CD4-positive, alpha-beta memory T cell (primary cell): ENCODE results near the gene ALK. TPM values are rescaled to one million over a fixed set of nuclear protein-coding genes. Genes with fewer than 3 reads are reported as not detected.

Experiments
- CTCF ChIA-PET: fragments of 350-600 bp; sonication (Branson Sonifier 250); formaldehyde crosslinking; loops from one replicate; lab custom pipeline; 2021; ENCODE audit warnings: inconsistent platforms; ENCODE audit not compliant: partially characterized antibody; lab: Charles Lee
- POLR2A ChIA-PET: fragments of 350-600 bp; sonication (Branson Sonifier 250); formaldehyde crosslinking; loops from one replicate; lab custom pipeline; 2021; ENCODE audit not compliant: partially characterized antibody; lab: Charles Lee
- DNase-seq, 5 donors: peaks; one replicate each; pipeline versions ENCODE4 v3.0.0 to v3.0.0-alpha.2; 2020 to 2022; ENCODE audit warnings: mixed read lengths in 1 of 5
- H3K27ac ChIP-seq: one replicate; pipeline ENCODE4 v1.7.0; 2013; ENCODE audit warnings: low read depth, low read length
- H3K27me3 ChIP-seq: 2 replicates; pipeline ENCODE4 v1.7.0; 2013; ENCODE audit warnings: mild to moderate bottlenecking, low read length, moderate library complexity; ENCODE audit not compliant: insufficient read depth
- H3K36me3 ChIP-seq: 2 replicates; pipeline ENCODE4 v1.7.0; 2013; ENCODE audit warnings: mild to moderate bottlenecking, low read length, moderate library complexity; ENCODE audit not compliant: insufficient read depth
- H3K4me1 ChIP-seq: 2 replicates; pipeline ENCODE4 v1.7.0; 2013; ENCODE audit warnings: mild to moderate bottlenecking, low read length, moderate library complexity; ENCODE audit not compliant: insufficient read depth
- H3K4me3 ChIP-seq, 2 donors: one replicate each; pipeline ENCODE4 v1.7.0; 2013; ENCODE audit warnings: low read length in 2 of 2, mild to moderate bottlenecking in 1 of 2
- H3K9me3 ChIP-seq, 2 donors: one replicate each; pipeline ENCODE4 v1.7.0; 2013; ENCODE audit warnings: low read length in 2 of 2, control low read depth in 1 of 2; ENCODE audit not compliant: control insufficient read depth in 1 of 2
- H3K27ac Mint-ChIP-seq, 7 donors: one replicate each; pipeline ENCODE4 v1.8.0; 2020 to 2021; ENCODE audit warnings: mixed read lengths in 7 of 7, mild to moderate bottlenecking in 6 of 7, inconsistent platforms in 3 of 7, moderate library complexity in 3 of 7
- H3K27me3 Mint-ChIP-seq, 2 donors: one replicate each; pipeline ENCODE4 v1.8.0; 2020 to 2021; ENCODE audit warnings: mixed read lengths in 2 of 2
- H3K36me3 Mint-ChIP-seq, 2 donors: one replicate each; pipeline ENCODE4 v1.8.0; 2020 to 2021; ENCODE audit warnings: mixed read lengths in 2 of 2, inconsistent platforms in 1 of 2, mild to moderate bottlenecking in 1 of 2
- H3K4me1 Mint-ChIP-seq, 4 donors: one replicate each; pipeline ENCODE4 v1.8.0; 2020 to 2021; ENCODE audit warnings: mixed read lengths in 4 of 4, mild to moderate bottlenecking in 1 of 4
- H3K4me3 Mint-ChIP-seq, 8 donors: one replicate each; pipeline ENCODE4 v1.8.0; 2020 to 2021; ENCODE audit warnings: mixed read lengths in 8 of 8, mild to moderate bottlenecking in 7 of 8, moderate library complexity in 6 of 8, inconsistent platforms in 3 of 8
- H3K9me3 Mint-ChIP-seq, 8 donors: one replicate each; pipeline ENCODE4 v1.8.0; 2020 to 2021; ENCODE audit warnings: mixed read lengths in 8 of 8, mild to moderate bottlenecking in 5 of 8, inconsistent platforms in 3 of 8, moderate library complexity in 1 of 8
- intact Hi-C: fragments of 100-400 bp; cut with micrococcal nuclease; formaldehyde crosslinking; loops from one replicate; pipeline ENCODE4 v1.15.1; 2023
- polyA plus RNA-seq, 2 donors: library from polyadenylated mRNA; unstranded; fragments of 300-500 nt; fragmentation: Illumina TruSeq; gene quantifications; one replicate each; pipeline ENCODE4 v1.2.3, GENCODE V29; 2021
- total RNA-seq, 2 experiments: library from RNA; stranded (reverse); gene quantifications; one replicate each; pipeline ENCODE4 v1.2.3, GENCODE V29; 2021

The ALK gene
- total and polyA plus RNA-seq, 4 experiments from 2014 or later, result 0.07 TPM; not detected in 3

GRCh38 chr2:29527947-29528346, 393.4 kb downstream of the ALK start:
- H3K4me1 ChIP-seq, result no peaks in the 10 kb centered on the region
- peaks cover 5 to 21% of the 10 kb centered on the region in 2 donors for H3K27me3 Mint-ChIP-seq
- DNase-seq, result no peak
- intact Hi-C loops, result no loop called here
- no peak overlapping the region for H3K4me3 ChIP-seq
- no peak overlapping the region for H3K27ac ChIP-seq
- H3K9me3 Mint-ChIP-seq, result peaks cover 0 to 4% (median 0%) of the 10 kb centered on the region in 8 donors
- no peaks in the 10 kb centered on the region for H3K36me3 Mint-ChIP-seq
- H3K27me3 ChIP-seq, result no peaks in the 10 kb centered on the region
- H3K9me3 ChIP-seq, result no peaks in the 10 kb centered on the region
- H3K27ac Mint-ChIP-seq, result no peak overlapping the region
- POLR2A ChIA-PET, result no interaction called here
- no peaks in the 10 kb centered on the region for H3K36me3 ChIP-seq
- H3K4me1 Mint-ChIP-seq, result peaks cover 0 to 5% (median 0%) of the 10 kb centered on the region in 4 donors
- CTCF ChIA-PET, result no interaction called here
- no peak overlapping the region for H3K4me3 Mint-ChIP-seq

DNA sequence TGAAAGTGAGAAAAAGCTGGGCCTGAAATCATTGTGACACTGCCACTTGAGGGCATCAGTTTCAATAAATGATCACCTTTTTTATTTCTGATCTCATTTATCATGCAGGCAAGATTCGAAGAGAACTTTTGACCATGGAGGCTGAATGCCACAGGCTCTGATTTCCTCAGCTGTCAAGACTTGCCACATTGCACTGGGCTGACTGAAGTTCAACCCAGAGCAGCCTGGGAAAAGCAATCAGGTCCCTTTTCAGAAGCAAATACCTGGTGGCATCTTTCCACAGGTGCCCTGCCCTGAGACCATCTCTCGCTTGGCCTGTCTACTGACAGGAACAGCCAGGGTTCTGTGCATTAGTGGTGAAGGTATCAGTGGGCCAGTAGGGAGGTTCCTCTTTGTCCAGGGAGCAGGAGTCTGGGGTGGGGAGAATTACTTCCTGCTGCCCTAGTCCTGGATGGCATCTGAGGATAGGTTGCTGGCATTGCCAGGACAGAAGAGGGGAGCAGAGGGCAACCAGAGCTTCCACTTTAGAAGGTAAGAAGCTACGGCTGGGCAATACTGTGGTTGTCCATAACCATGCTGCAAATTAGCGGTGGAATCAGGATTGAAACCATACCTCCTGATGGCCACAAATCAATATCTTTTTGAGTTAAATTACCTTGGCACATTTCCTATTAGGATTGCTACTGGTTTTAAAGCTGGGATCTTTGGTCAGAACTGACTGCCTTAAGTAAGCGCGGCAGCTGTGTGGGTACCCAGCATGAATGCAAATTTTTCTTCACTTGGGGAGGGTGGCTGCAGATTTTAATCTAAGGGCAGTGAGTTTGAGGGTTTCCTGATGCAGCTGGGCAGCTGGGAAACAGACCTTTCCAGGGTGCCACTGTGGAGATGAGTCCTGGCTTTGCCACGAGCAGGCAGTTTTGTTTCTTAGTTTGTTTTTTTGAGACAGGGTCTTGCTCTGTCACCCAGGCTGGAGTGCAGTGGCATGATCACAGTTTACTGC, 394.5 kb downstream of the ALK start:
- Mint-ChIP-seq H3K27ac (no peak overlapping the region), H3K27me3 (peaks cover 7 to 15% of the 10 kb centered on the region in 2 donors), H3K9me3 (peaks cover 0 to 4% (median 0%) of the 10 kb centered on the region in 8 donors), H3K36me3 (no peaks in the 10 kb centered on the region), H3K4me3 (no peak overlapping the region), H3K4me1 (peaks cover 0 to 5% (median 4%) of the 10 kb centered on the region in 4 donors)
- Histone ChIP-seq H3K27me3 (no peaks in the 10 kb centered on the region), H3K9me3 (no peaks in the 10 kb centered on the region), H3K4me3 (no peak overlapping the region), H3K27ac (no peak overlapping the region), H3K4me1 (no peaks in the 10 kb centered on the region), H3K36me3 (no peaks in the 10 kb centered on the region)
- CTCF ChIA-PET, result interaction anchor here (0.7 to 1.0 kb wide), 2 partner anchors 8 to 9 kb away, joined by 3 read pairs; no protein-coding TSS in a partner anchor
- intact Hi-C loops, result no loop called here
- DNase-seq, result no peak
- POLR2A ChIA-PET, result no interaction called here

DNA sequence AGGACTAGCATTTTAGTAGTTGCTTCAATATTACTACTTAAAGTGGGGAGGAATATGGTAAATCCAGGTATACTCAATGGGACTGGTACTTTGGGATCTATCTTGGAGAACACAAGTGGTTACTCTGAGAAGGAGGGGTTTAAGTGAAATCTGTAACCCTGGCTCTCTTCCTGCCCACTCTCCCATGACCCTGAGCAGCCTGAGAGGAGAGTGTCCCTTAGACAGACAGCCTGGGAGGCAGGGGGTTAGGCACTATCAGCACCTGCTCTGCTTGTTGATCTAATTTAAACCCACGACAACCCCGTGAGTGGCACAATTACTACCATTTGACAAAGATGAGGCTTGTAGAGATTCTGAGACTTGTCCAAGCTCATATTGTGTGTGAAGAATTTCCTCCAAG, 395.5 kb downstream of the ALK start:
- POLR2A ChIA-PET, result no interaction called here
- no peaks in the 10 kb centered on the region for H3K36me3 Mint-ChIP-seq

DNA sequence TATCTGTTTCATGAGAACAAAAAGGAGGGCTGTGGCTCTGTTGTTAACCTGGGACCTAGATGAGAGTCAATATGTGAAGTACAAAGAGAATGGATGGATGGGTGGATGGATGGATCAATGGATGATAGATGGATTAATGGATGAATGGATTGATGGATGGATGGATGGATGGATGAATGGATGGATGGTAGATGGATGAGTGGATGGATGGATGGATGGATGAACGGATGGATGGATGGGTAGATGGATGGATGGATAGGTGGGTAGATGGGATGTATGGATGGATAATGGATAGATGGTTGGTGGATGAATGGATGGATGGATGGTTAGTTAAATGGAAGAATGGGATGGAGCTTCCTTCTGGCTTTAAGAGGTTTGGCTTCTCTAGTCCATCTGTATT, 396.7 kb downstream of the ALK start:
- no peak overlapping the region for H3K4me3 Mint-ChIP-seq
- no peak for DNase-seq
- POLR2A ChIA-PET, result no interaction called here

More for the DNA sequence above, 395.5 kb downstream of the ALK start:
- CTCF ChIA-PET, result interaction anchor here (1.0 kb wide), 1 partner anchor 9 kb away, joined by 3 read pairs; no protein-coding TSS in a partner anchor
- no peak overlapping the region for H3K4me3 Mint-ChIP-seq
- no peaks in the 10 kb centered on the region for H3K4me1 ChIP-seq
- H3K27ac ChIP-seq, result no peak overlapping the region
- no peak overlapping the region for H3K4me3 ChIP-seq
- H3K27me3 ChIP-seq, result no peaks in the 10 kb centered on the region
- intact Hi-C loops, result no loop called here
- H3K27me3 Mint-ChIP-seq, result peaks cover 7 to 11% of the 10 kb centered on the region in 2 donors
- no peaks in the 10 kb centered on the region for H3K36me3 ChIP-seq
- DNase-seq, result no peak
- peaks cover 0 to 5% (median 4%) of the 10 kb centered on the region in 4 donors for H3K4me1 Mint-ChIP-seq
- H3K9me3 ChIP-seq, result no peaks in the 10 kb centered on the region
- H3K9me3 Mint-ChIP-seq, result peaks cover 0 to 4% (median 0%) of the 10 kb centered on the region in 8 donors
- no peak overlapping the region for H3K27ac Mint-ChIP-seq

GRCh38 chr2:29522951-29523669, 398.3 kb downstream of the ALK start:
- intact Hi-C loops, result no loop called here
- no peak for DNase-seq
- H3K27ac ChIP-seq, result no peak overlapping the region
- H3K36me3 ChIP-seq, result no peaks in the 10 kb centered on the region
- ChIA-PET CTCF (no interaction called here), POLR2A (no interaction called here)
- H3K27me3 ChIP-seq, result no peaks in the 10 kb centered on the region
- no peak overlapping the region for H3K4me3 ChIP-seq
- Mint-ChIP-seq H3K27me3 (peaks cover 8% of the 10 kb centered on the region in 2 donors), H3K9me3 (peaks cover 0 to 4% (median 0%) of the 10 kb centered on the region in 8 donors), H3K27ac (no peak overlapping the region), H3K4me1 (peaks cover 0 to 5% (median 1%) of the 10 kb centered on the region in 4 donors), H3K36me3 (no peaks in the 10 kb centered on the region), H3K4me3 (peak overlapping the region in 2 of 8 donors; percentile 57 to 58)
- H3K4me1 ChIP-seq, result no peaks in the 10 kb centered on the region
- no peaks in the 10 kb centered on the region for H3K9me3 ChIP-seq

More for the DNA sequence above, 396.7 kb downstream of the ALK start:
- Histone ChIP-seq H3K27ac (no peak overlapping the region), H3K36me3 (no peaks in the 10 kb centered on the region), H3K4me3 (no peak overlapping the region), H3K4me1 (no peaks in the 10 kb centered on the region), H3K27me3 (no peaks in the 10 kb centered on the region), H3K9me3 (no peaks in the 10 kb centered on the region)
- Mint-ChIP-seq H3K4me1 (peaks cover 0 to 5% (median 4%) of the 10 kb centered on the region in 4 donors), H3K27ac (no peak overlapping the region), H3K9me3 (peaks cover 0 to 4% (median 0%) of the 10 kb centered on the region in 8 donors), H3K27me3 (peaks cover 7 to 15% of the 10 kb centered on the region in 2 donors), H3K36me3 (no peaks in the 10 kb centered on the region)
- intact Hi-C loops, result no loop called here
- CTCF ChIA-PET, result no interaction called here

GRCh38 chr2:29520001-29520400, 401.4 kb downstream of the ALK start:
- H3K4me3 Mint-ChIP-seq, result no peak overlapping the region
- H3K27ac Mint-ChIP-seq, result no peak overlapping the region
- H3K4me1 Mint-ChIP-seq, result peaks cover 0 to 5% (median 1%) of the 10 kb centered on the region in 4 donors
- H3K36me3 ChIP-seq, result no peaks in the 10 kb centered on the region
- intact Hi-C loops, result no loop called here
- H3K27me3 Mint-ChIP-seq, result peaks cover 9 to 15% of the 10 kb centered on the region in 2 donors
- DNase-seq, result no peak
- no peaks in the 10 kb centered on the region for H3K4me1 ChIP-seq
- no peak overlapping the region for H3K4me3 ChIP-seq
- no peak overlapping the region for H3K27ac ChIP-seq
- no peaks in the 10 kb centered on the region for H3K27me3 ChIP-seq
- POLR2A ChIA-PET, result no interaction called here
- H3K9me3 Mint-ChIP-seq, result peaks cover 0 to 4% (median 1%) of the 10 kb centered on the region in 8 donors
- no peaks in the 10 kb centered on the region for H3K36me3 Mint-ChIP-seq
- CTCF ChIA-PET, result no interaction called here
- no peaks in the 10 kb centered on the region for H3K9me3 ChIP-seq
